ENCODE data around the gene EGFL8.

EGFL8 gene

GRCh38 chr6:32164295-32164694 lies at the start of gene EGFL8:
EGFL8 (plus strand) TSS chr6:32164595; CDS start chr6:32166166, 1,571 bp downstream.
- no peaks in the 10 kb centered on the region for H3K9me3 Mint-ChIP-seq (ENCODE audit: low read depth)
- H3K27ac Mint-ChIP-seq, result no peak within 1 kb of the TSS
- H3K27me3 Mint-ChIP-seq, result no peaks in the 10 kb centered on the region
- H3K36me3 Mint-ChIP-seq, result peaks cover 5% of the 10 kb centered on the region
- H3K4me1 Mint-ChIP-seq (ENCODE audit: low read depth), result no peaks in the 10 kb centered on the region
- no peak within 1 kb of the TSS for H3K4me3 Mint-ChIP-seq

GRCh38 chr6:32114796-32115195 lies 49.6 kb upstream of the EGFL8 start:
- Mint-ChIP-seq H3K4me3 (no peak overlapping the region), H3K4me1 (ENCODE audit: low read depth) (peaks cover 8% of the 10 kb centered on the region), H3K27me3 (no peaks in the 10 kb centered on the region), H3K36me3 (no peaks in the 10 kb centered on the region), H3K9me3 (ENCODE audit: low read depth) (no peaks in the 10 kb centered on the region), H3K27ac (peak overlapping the region; percentile 28)

- peaks cover 6% of the 10 kb centered on the region for H3K4me1 Mint-ChIP-seq (ENCODE audit: low read depth)
- H3K4me3 Mint-ChIP-seq, result no peak overlapping the region
- H3K27me3 Mint-ChIP-seq, result no peaks in the 10 kb centered on the region
- peak overlapping the region; percentile 34 for H3K27ac Mint-ChIP-seq
- no peaks in the 10 kb centered on the region for H3K36me3 Mint-ChIP-seq
- H3K9me3 Mint-ChIP-seq (ENCODE audit: low read depth), result no peaks in the 10 kb centered on the region
Measured at GRCh38 chr6:32115623-32116022, 48.8 kb upstream of the EGFL8 start.

DNA sequence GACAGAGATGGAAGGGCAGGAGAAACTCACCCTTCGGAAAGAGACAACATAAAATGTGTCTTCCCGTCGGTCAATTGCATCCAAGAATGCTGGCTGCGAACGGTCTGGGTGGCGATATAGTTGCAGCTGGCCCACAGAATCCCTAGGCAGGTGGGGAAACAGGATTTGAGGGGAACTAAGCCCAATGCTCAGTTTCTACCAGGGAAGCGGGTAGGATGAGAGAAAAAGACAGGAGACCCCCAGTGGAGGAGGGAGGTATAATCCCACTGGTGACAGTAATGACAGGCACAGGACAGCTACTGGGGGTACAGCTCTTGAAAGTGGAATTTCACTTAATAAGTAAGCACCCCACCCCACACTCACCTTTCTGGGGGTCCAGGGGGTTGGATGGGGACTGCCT lies 47.7 kb upstream of the EGFL8 start:
- Mint-ChIP-seq H3K27me3 (no peaks in the 10 kb centered on the region), H3K4me1 (ENCODE audit: low read depth) (peaks cover 6% of the 10 kb centered on the region), H3K36me3 (peaks cover 4% of the 10 kb centered on the region), H3K27ac (peak overlapping the region; percentile 41), H3K4me3 (no peak overlapping the region), H3K9me3 (ENCODE audit: low read depth) (no peaks in the 10 kb centered on the region)

- Mint-ChIP-seq H3K9me3 (ENCODE audit: low read depth) (no peaks in the 10 kb centered on the region), H3K4me1 (ENCODE audit: low read depth) (peaks cover 8% of the 10 kb centered on the region), H3K27me3 (no peaks in the 10 kb centered on the region), H3K4me3 (no peak overlapping the region), H3K27ac (no peak overlapping the region), H3K36me3 (peaks cover 4% of the 10 kb centered on the region)
Measured at GRCh38 chr6:32117461-32117860, 46.9 kb upstream of the EGFL8 start.

DNA sequence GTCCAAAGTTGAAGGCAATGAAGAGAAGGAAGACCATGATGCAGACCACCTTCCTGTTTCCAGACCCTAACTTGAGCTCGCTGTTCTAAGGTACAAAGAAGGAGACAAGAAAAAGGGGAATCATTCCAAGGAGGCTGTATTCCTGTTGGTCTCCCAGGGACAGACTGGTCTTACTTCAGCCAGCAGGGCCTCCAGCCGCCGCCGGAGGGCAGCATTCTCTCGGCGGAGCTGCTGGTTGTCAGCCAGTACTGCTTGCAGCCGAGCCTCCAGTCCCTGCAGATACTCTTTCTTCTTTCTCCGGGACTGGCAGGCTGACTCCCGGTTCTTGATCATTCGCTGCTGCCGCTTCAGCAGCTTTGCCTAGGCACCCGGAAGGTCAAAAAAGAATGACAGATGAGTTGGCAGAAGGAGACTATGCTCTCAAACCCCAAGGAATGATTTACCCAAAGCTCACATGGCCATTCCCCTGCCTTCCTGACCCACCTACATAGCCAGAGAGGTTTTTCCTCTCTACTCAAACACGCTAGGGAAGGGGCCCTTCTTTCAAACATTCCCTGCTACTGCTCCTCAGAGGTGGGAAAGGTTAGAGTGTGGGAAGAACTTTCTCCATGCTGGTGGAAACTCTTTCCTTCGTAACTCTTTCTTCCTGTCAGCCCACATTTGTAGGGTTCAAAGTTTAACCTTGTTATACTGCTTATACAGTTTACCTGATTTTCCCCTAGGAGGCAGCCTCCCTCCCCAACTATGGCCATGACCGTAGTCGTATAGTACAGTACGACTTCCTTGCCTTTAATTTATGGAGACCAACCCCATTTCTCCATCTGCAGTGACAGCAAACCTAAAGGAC lies 45.4 kb upstream of the EGFL8 start:
- Mint-ChIP-seq H3K9me3 (ENCODE audit: low read depth) (no peaks in the 10 kb centered on the region), H3K36me3 (peaks cover 4% of the 10 kb centered on the region), H3K27ac (peak overlapping the region; percentile 73), H3K4me3 (no peak overlapping the region), H3K27me3 (no peaks in the 10 kb centered on the region), H3K4me1 (ENCODE audit: low read depth) (peaks cover 10% of the 10 kb centered on the region)

DNA sequence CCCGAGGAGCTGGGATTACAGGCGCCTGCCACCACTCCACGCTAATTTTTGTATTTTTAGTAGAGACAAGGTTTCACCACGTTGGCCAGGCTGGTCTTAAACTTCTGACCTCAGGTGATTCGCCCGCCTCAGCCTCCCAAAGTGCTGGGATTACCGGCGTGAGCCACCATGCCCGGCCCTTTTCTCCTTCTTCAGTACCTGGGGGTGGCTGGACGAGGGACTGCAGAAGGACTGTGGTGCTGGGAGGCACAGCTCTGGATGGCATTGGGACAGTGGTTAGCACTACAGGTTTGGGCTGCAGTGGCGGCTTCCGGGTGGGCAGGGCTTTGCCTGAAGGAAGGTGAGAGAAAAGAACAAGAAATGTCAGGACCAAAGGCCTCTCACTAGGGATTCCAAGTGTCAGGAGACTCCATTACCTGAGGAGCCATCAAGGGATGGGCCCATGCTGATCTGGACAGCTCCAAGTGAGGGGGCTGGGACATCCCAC lies 43.8 kb upstream of the EGFL8 start:
- Mint-ChIP-seq H3K4me1 (ENCODE audit: low read depth) (peaks cover 14% of the 10 kb centered on the region), H3K4me3 (no peak overlapping the region), H3K27ac (no peak overlapping the region), H3K27me3 (no peaks in the 10 kb centered on the region), H3K9me3 (ENCODE audit: low read depth) (no peaks in the 10 kb centered on the region), H3K36me3 (peaks cover 10% of the 10 kb centered on the region)

GRCh38 chr6:32123681-32124080 lies 40.7 kb upstream of the EGFL8 start:
- H3K36me3 Mint-ChIP-seq, result peaks cover 14% of the 10 kb centered on the region
- peaks cover 44% of the 10 kb centered on the region for H3K4me1 Mint-ChIP-seq (ENCODE audit: low read depth)
- H3K27me3 Mint-ChIP-seq, result no peaks in the 10 kb centered on the region
- no peaks in the 10 kb centered on the region for H3K9me3 Mint-ChIP-seq (ENCODE audit: low read depth)
- H3K27ac Mint-ChIP-seq, result no peak overlapping the region
- peak overlapping the region; percentile 31 for H3K4me3 Mint-ChIP-seq

DNA sequence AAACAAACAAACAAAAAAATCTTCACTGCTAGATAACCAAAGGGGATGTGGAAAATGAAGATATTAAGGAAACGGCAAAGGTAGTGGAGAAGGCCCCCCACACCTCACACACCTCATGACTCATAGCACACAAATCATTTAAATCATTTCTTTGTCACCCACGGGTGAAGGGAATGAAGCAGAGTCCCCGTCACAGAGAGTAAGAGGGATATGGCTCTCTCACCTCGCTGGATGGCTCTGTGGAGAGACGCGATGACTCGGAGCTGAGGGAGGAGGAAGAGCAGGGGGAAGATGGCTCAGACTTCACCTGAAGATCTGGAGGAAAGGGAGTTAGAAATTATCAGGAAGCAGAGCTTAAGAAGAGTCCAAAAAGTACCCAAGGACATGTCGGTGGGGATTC lies 37.5 kb upstream of the EGFL8 start:
- peak overlapping the region; percentile 95 for H3K27ac Mint-ChIP-seq
- H3K36me3 Mint-ChIP-seq, result peaks cover 10% of the 10 kb centered on the region
- peaks cover 57% of the 10 kb centered on the region for H3K4me1 Mint-ChIP-seq (ENCODE audit: low read depth)
- H3K27me3 Mint-ChIP-seq, result no peaks in the 10 kb centered on the region
- H3K9me3 Mint-ChIP-seq (ENCODE audit: low read depth), result no peaks in the 10 kb centered on the region
- H3K4me3 Mint-ChIP-seq, result peak overlapping the region; percentile 98

DNA sequence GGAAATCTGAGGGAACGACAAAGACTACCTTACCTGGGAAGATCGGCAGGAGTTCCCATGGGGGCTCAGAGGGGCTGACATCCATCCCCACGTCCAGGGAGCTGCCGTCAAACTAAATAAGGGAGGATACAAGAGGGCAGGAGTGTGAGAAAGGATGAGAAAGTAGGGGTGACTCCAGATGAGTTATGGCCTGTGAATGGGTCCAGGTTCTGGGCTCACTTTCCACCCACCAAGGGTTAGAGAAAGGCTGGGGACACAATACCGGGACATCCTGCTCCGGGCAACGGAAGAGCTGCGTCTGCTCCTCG lies 37.0 kb upstream of the EGFL8 start:
- Mint-ChIP-seq H3K36me3 (peaks cover 10% of the 10 kb centered on the region), H3K4me1 (ENCODE audit: low read depth) (peaks cover 55% of the 10 kb centered on the region), H3K27me3 (no peaks in the 10 kb centered on the region), H3K27ac (peak overlapping the region; percentile 95), H3K4me3 (peak overlapping the region; percentile 98), H3K9me3 (ENCODE audit: low read depth) (no peaks in the 10 kb centered on the region)

DNA sequence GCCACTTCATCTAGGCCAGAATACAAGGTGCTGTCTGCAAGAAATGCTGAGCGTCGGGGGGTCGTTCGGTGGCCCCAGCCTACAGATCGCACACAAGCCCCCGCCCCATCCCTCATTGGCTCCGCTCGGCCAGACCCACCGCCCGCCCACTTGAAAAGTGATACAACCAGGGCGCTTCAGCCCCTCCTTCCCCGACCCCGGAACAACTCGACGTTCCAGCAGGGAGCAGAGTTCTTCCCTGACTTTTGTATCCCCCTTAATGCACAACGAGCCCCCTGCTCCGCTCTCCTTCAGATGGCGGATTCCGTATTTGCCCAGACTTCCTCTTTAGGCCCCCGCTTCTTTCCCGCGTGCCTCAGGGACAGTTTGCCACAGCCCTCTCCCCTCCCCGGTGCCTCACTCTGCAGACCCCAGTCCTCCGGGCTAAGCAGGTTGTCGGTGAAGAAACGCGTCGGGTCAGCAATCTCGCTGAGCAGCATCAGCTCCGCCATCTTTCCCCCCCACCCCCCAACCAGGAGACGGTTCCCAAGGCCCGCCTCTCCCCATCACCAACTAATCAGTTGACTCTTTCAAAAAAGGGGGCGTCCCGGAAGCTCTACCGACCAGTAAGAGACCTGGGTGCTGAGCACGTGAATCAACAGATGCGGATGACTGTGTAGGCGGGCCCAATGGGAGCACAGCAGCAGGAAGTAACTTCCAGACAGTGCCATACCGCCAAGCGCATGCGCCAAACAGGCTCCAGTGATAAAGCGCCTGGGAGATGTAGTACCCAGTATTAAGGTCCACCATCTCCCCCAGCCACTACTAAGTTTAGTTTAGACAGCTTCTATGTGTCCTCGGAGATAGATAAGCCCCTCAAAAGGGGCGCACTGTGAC lies 36.4 kb upstream of the EGFL8 start, which contains the start of gene ATF6B:
Gene ATF6B (minus strand): TSS at position 530 of the 876 bp plus-strand sequence. CDS start 39 bp downstream, at position 491.
- Mint-ChIP-seq H3K27ac (peak within 1 kb of the TSS; percentile 95), H3K36me3 (peaks cover 10% of the 10 kb centered on the region), H3K4me1 (ENCODE audit: low read depth) (peaks cover 55% of the 10 kb centered on the region), H3K9me3 (ENCODE audit: low read depth) (no peaks in the 10 kb centered on the region), H3K4me3 (peak within 1 kb of the TSS; percentile 98), H3K27me3 (no peaks in the 10 kb centered on the region)

DNA sequence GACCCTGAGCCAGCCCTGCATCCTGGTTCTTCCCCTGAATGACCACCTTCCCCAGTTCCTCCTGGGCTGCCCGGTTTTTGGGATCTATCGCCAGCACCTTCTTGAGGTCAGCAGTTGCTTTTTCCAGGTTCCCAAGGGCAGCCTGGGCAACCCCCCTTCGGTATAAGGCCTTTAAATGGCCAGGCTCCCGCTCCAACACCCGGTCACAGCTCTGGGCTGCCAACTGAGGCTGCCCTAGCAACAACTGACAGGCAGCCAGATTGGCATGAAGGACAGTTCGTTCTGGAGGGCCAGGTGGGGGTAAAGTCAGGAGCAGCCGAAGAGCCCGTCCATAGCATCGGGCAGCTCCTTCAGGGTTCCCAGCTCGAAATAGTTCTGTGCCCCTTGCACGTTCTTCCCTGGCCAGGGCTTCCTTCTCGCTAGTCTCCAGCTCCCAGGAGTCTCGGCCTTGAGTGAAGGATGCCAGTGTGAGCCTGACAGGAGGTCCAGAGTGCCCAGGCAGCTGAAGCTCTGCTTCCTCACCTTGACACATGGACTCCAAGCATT lies 35.6 kb upstream of the EGFL8 start:
- H3K27me3 Mint-ChIP-seq, result no peaks in the 10 kb centered on the region
- peak overlapping the region; percentile 98 for H3K4me3 Mint-ChIP-seq
- peaks cover 10% of the 10 kb centered on the region for H3K36me3 Mint-ChIP-seq
- H3K9me3 Mint-ChIP-seq (ENCODE audit: low read depth), result no peaks in the 10 kb centered on the region
- peaks cover 53% of the 10 kb centered on the region for H3K4me1 Mint-ChIP-seq (ENCODE audit: low read depth)
- peak overlapping the region; percentile 95 for H3K27ac Mint-ChIP-seq

DNA sequence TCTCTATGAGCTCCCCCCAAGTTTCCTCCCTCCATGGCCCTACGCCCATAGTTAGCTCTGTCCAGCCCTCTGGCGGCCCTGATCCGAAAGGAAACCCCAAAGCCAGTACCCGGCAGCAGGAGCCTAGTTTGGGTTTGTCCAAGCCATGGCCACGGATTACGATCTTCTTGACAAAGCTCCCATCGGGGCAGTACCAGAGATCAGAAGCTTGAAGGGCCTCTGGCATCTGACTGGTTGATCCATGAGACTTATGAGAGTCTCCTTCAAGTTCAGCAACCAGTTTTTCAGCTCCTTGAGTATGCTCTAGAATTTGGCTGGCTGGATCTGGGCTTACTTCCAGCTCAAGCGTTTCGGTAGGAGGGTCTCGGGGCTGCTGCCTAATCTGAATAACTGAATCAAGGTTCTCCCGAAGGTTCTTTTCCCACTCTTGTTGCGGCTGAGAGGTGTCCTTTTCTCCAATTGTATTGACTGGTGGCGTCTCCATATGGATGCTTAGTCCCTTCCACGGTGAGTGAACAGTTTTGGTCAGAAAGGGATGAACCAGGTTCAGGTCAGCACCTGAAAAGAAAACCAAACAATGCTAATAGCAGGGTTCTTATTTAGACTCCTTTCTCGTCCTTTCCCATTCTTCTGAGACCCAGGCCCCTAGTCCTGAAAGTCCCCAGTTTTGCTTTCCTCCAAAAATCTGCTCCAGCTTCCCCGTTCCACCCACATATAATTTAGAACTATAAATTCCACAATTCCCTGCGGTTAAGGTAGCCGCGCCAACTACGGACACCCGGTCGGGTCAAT lies 34.9 kb upstream of the EGFL8 start:
- Mint-ChIP-seq H3K4me1 (ENCODE audit: low read depth) (peaks cover 48% of the 10 kb centered on the region), H3K4me3 (peak overlapping the region; percentile 98), H3K36me3 (peaks cover 5% of the 10 kb centered on the region), H3K27me3 (no peaks in the 10 kb centered on the region), H3K27ac (peak overlapping the region; percentile 92), H3K9me3 (ENCODE audit: low read depth) (no peaks in the 10 kb centered on the region)

DNA sequence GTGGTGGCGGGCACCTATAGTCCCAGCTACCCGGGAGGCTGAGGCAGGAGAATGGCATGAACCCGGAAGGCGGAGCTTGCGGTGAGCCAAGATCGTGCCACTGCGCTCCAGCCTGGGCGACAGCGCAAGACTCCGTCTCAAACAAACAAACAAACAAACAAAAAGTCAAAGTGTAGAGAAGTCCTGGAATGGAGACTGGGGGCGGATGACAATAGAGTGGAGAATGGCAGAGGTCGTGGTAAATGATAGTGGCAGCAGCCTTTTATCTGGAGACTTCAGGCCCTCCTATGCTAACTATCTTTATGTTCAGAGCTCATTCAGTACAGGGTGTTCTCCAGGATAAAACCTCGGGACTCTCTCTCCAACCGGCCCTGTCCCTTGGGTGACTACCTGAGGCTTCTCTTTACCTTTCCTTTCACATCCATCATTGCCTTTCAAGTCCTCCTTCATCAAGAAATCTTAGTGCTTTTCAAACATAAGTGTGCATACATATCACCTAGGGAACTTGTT lies 32.9 kb upstream of the EGFL8 start:
- no peak overlapping the region for H3K27ac Mint-ChIP-seq
- peaks cover 39% of the 10 kb centered on the region for H3K4me1 Mint-ChIP-seq (ENCODE audit: low read depth)
- H3K9me3 Mint-ChIP-seq (ENCODE audit: low read depth), result no peaks in the 10 kb centered on the region
- peak overlapping the region; percentile 18 for H3K4me3 Mint-ChIP-seq
- H3K36me3 Mint-ChIP-seq, result peaks cover 2% of the 10 kb centered on the region
- no peaks in the 10 kb centered on the region for H3K27me3 Mint-ChIP-seq

Data from activated naive CD8-positive, alpha-beta T cell (primary cell).